ENCODE measurements around the gene ZSWIM8.

GRCh38 chr10:73800560-73801252 is 15.3 kb downstream of the ZSWIM8 start:
- TF ChIP-seq GATA2 (IDR thresholded peaks at IDR 0.05; ENCODE audit: low read depth, low read length): no peak
- TF ChIP-seq GATA3 (IDR thresholded peaks at IDR 0.05; ENCODE audit: low read depth, low read length): no peak
